GM18873 (cell line): Measurements from ENCODE around the gene SPOCD1.

ENCODE experiments used
- ATAC-seq: cut with Tn5 transposase; IDR thresholded peaks from one replicate; pipeline ENCODE4 v1.9.1; 2021; ENCODE audit warnings: mild to moderate bottlenecking, moderate library complexity, moderate number of reproducible peaks; ENCODE audit not compliant: unreplicated experiment, low FRiP score

Gene SPOCD1

DNA sequence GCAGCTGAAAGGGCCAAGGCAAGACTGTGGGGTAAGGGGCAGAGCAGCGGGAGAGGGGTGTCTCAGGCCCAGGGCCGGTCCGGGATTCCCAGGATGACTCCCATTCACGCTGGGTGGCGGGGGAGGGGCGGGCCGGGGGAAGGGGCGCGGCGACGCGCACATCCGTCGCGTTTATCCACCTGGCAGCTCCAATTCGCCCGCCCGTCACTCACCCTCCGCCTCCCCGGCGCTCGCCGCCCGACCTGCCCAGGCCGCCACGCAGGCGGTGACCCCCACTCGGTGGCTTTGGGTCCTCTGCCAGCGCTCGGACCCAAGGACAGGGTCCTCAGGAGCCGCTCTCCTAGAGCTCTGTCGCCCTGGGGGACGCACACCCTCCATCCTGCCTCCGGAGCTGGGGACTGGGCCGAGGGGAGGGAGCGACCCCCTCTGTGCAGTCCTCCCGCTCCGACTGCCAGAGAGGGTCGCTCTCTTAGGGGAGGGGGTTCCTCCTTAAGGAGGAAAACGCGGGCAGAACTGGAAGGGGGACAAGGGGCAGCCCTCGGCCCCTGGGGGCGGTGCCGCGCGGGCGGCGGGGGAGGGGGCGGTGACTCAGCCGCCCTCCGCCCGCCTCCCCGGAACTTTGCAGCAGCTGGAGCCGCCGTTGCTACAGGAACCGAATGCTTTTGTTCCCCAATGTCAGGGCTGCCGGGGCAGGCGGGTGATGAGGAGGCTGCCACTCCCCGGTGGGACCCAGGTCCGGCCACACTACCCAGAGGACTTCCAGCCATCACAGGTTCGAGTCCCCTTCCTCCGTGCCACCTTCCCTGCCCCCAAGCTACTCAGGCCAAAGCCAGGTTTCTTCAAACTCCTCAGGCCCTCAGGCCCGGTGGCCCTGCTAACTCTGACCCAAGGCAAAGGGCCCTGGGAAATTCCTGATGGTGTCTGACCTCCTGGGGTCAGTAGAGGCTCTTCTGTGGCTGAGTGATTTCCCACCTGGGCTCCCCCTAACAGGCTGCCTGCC lies 55.1 kb downstream of the SPOCD1 start:
- no peak for ATAC-seq

DNA sequence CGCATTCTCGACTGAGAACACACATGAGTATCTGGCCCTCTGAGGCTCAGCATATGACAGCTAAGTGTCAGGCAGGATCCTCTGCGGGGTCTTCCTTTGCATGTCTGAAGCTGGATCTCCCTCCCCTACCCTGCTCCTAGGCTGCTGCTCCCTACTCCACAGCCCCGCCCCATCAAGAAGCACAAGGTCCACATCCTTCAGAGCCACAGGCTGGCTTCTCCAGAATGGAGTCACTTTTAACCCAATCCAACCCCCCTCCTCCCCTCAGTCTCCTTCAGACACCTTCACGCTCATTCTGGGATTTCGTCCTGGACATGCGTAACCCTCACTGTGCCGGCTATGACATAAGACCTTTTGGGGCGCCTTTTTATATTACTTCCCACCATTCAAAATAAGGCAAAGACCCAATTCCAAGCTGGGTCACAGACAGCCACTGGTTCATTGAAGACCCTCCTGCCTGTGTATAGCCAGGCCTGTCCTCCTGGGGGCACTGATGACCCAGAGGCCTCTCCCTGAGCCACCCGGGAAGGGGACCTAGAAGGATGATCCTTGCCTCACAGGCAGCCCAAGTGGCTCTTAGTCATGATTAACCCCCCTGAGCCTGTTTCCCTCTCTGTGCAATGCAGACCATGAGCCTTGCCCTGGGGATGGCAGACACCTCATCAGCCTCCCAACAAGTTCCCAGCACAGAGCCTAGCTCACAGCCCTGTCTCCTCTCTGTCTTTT lies 56.4 kb downstream of the SPOCD1 start:
- no peak for ATAC-seq

DNA sequence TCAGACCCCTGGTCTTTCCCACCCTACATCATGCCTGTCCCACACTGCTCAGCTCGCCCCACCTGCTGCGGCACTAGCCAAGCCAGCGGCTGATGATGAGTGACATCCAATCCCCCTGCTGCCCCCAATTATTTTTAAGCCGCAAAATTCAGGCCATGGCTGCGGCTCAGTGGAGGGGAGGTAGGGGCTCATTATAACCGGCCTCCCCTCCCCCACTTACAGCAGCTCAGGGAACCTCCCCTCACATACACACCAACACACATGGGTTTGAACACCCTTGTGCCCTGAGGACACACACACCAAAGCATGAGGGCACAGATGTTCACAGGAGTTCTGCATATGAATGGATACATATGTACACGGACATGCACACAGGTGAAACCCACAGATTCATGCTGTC lies 57.0 kb downstream of the SPOCD1 start:
- no peak for ATAC-seq

DNA sequence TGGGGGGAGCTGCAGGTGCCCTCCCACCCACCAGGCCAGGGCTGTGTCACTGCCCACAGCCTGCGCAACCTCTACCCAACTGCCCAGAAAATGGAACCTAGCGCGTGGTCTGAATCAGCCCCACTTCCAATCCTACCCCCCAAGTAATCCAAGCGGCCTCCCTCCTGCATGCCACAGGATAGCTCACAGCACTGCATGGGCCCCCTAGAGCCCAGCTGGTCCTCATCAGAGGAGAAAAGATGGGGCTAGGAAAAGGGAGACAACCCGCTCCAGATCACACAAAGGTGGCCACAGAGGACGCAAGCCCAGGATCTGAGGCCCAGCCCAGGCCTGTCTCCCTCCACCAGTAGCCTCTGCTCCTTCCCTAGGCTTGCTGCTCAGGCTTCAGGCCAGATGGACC lies 57.8 kb downstream of the SPOCD1 start:
- no peak for ATAC-seq

DNA sequence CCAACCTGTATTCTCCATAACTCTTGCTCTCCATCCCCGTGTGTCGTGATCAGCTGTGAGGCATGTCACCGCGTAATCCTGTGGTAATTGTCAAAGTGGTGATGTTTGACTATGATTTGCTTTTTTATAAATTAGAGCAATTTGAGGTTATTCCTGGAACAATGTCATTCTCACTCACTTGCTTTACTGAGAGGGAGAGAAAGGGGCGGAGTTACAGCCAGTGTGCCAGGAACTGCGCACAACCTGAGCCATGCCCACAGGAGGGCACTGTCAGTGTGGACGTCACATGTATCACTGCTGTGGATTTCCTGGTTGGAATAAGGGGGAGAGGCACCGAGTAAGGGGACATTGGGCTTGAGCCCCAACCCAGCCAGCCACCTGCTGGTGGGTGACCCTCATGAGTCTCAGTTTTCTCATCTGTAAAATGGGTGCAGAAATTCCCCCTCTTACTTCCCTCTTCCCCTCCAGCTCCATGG lies 58.6 kb downstream of the SPOCD1 start:
- ATAC-seq = no peak

DNA sequence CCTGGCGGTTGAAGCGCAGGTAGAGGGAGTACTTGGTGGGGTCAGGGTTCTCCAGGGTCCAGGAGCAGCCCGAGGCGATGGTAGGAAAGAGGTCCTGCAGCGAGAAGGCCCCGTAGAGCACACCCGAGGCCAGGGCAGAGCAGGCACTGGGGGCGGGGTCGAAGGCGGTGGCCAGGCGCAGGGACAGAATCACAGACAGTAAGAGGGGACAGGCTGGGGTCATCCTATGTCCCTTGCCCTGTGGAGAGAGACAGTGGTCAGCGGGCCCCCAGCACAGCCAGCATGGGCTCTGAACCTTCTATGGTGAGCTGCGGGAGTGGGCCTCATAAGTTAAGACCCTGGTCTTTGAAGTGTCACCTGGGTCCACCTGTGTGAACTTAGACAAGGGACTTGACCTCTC lies 59.2 kb downstream of the SPOCD1 start:
- ATAC-seq = no peak

DNA sequence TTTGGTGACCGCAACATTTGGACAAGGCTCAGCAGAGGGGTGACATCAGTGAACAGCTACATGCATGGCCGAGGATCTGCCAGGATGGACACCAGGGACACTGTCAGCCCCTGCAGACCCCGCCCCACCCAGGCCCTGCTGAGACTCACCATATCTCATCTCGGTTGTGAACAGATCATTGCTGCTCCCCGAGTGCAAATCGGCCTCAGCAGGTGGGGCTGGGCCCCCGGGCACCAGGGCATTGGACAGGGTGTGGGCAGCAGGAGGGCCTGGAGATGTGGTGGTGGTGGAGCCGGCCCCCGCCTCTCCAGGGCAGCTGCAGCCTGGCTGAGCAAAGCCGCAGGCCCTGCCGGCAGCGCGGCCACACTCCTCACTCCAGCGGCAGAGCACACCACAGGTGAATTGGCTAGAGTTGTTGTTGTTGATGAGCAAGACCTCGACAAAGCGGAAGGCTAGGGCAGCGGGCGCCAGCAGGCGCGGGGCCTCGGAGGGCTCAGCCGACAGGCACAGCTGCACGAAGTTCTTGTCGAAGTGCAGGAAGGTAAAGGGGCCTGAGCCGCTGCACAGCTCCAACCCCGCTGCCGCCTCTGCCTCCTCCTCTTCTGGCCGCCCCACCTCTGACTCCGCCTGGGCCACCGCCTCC lies 59.9 kb downstream of the SPOCD1 start:
- ATAC-seq = no peak

DNA sequence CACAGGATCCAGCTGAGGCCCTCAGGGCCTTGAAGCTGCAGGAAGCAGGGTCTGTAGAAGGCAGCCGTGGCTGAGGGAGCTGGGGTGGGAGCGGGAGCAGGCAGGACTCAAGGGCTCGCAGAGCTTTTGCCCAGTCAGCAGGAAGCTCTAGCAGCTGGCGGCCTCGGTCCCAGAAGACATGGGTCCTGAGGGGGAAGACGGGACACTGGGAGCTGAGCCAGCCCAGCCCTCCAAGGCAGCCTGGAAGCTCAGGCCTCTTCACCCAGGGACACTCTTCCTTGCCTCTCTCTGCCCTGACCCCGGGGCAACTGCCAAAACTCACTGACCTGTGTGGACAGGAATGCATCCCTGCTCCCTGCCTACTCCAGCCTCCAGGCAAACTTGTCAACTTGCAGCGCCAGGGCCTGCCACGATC lies 60.6 kb downstream of the SPOCD1 start:
- no peak for ATAC-seq

DNA sequence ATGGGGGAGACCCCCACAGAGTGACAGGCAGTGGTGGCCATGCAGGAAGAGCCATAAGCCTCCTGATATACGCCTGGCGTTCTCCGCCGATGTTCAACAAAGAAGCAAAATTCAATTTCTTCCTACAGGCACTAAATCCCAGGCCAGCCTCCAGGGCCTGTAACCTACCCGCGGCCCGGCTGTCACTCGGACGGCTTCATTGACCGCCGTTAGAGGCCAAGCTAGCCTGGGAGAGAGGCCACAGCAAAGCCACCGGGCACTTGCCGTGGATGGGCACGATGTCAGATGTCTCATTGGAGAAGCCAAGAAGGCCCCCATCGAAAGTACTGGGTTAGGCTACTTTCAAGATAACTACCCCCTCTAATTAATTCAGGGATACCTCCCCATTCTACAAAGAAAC lies 61.4 kb downstream of the SPOCD1 start:
- no peak for ATAC-seq

DNA sequence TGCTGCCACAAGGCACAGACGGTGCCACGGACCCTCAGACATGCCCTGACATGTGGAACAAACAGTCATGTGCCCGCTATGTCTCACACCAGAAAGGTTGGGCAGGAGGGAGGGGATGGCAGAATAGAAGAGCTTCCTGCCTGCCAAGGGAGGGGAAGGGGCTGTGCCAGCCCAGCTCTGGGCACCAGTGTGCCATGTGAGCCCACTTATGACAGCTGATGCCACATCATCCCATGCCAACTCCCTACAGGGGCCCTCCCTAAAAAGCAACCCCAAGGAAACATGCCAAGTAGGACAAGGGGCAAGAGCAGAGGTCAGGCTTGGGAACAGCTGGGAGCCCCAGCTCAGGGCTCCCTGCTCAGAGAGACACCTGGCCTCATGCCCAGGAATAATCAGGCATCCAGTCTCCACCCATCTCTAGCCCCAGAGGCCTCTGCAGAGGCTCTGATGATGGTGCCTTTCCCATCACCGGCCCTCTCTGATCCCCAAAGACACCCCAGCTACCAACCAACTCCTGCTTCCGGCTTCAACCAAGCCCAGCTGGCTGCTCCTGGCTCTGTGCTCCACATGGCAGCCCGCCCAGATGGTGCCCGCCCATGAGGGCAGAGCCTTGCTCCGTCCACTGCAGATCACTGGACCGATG lies 62.0 kb downstream of the SPOCD1 start:
- ATAC-seq = no peak

DNA sequence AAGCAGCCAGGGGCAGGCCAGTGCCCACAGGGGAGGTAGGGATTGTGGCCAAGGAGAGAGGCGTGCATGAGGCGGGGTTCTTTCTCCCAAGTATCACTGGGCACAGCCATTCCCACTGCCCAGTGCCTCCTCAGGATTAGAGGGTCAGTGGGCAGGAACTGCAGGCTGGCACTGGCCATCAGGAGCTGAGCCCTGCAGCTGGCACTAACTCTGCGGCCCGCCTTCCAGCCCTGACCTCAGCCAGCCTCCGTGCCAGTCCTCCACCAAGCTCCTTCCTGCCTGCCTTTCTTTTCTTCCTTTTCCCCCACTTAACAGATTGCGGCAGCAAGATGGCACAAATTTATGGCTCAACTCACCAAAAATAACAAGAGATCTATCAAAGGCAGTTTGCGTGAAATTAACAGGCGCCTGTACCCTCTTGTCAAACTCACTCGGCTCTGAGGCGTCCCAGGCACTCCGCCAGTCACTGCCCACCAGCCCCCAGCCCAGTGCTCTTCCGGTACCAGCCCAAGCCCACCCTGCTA lies 62.8 kb downstream of the SPOCD1 start:
- ATAC-seq = no peak

DNA sequence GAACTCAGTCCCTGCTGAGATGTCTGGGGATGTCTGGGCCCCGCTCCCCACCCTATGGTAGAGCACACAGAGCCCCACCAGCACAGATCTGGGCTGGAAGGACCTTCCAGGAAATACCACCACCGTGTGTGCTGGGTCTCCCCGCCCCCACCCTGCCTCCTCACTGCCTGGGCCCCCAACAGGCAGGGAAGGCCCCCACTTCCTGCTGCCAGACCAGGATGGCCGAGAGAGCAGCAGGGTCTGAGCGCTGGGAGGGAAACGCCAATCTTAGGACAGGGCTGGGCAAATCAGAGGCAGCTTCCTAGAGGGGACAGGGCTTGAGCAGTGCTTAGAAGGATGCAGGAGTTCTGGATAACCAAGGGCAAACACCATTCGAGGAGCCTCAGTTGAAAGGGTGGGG lies 63.6 kb downstream of the SPOCD1 start:
- no peak for ATAC-seq

DNA sequence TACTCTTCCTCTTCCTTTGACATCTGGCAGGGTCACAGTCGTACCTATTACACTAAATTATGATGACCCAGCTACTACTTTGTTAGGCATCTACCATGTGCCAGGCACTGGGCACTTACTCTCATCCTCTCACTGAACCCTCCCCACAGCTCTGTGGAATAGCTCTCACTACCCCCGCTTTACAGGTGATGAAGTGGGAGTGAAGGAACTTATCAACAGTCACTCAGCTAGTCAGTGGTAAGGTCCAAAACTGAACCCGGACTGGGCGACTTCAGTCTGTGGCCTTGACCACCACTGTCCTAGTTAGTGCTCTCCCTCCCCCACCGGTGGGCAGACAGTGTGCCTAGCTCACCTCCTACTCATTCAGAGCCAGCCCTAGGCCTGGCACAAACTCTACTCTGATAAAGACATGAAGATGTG lies 64.0 kb downstream of the SPOCD1 start:
- ATAC-seq = no peak

DNA sequence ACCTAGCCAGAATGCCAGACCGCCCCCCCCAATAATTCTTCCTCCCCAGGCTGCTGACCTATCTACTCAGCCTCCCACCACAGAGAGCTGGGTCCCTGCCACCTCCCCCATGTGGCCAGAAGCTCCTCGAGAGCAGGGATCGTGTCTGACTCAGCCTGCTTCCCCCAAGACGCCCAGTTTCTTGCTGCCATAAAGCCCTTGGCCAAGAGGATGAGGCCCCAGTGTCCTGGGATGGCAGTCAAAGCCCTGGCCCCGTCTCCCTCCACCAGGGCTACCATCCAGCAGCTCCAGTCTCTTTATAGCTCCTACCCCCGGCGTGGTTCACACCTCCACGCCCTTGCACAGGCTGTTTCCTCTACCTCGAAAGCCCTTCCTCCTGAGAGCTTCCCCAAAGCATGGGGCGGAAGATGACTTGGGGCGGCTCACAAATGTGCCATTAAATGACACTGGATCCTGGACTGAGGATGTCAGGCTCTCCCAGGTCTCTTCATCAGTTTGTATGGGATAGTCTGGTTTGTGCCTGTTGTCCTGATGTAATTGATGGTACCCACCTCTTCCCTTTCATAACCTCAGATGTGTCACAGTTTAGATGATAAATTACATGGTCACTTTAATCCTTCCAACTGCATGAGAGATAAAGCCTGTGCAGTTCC lies 64.8 kb downstream of the SPOCD1 start:
- ATAC-seq = no peak

DNA sequence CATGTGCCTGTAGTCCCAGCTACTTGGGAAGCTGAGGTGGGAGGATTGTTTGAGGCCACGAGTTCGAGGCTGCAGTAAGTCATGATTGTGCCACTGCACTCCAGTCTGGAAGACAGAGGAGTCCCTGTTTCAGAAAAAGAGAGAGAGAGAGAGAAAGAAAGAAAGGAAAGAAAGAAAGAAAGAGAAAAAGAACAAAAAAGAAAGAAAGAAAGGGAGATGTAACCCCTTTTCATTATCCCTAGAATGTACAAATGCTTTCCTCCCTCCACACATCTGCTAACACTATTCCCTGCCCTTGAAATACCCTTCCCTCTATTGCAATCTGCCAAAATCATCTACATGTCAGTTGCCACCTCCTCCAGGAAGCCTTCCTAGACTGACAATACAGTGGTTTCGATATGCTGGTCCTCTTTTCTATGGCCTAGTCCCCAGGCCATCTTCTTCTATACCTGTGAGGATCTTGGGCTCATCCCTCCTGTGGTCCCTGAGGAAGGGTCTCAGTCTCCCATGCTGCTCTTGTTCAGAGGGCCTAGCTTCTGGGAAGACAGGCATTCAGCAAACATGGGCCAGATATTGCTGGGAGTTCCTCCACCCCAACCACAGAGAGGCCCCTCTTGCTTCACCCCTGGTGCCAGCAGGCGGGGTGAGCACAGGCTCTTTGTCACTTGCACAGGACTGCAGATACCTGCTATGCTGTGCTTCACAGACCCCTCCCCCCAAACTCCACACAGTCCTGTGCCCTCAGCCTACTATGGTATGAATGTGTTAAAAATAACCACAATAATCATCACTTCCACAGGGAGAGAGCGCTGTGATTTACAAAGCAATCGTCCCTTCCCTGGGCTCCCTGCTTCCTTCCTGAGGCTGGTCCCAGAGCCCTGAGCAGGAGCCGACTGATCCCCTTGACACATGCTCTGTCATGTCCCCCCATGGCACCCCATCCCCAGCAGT lies 65.8 kb downstream of the SPOCD1 start:
- ATAC-seq = no peak

DNA sequence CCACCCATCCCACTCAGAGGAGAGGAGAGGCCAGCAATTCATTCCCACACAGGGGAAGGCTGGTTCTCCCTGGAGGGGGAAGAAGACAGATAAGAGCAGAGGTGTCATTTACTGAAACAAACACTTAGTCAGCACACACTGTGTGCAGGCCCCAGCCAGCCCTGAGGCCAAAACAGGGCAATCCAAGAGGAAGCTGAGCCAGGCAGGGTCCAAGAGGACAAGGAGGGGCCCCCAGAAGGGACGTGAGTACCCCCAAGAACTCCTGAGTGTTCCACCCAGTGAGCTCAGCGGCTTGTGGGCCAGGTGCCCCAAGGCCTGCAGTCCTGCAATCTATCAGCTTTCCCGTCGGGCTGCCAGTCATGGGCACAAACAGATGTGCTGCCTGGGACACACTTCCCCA lies 67.5 kb downstream of the SPOCD1 start:
- no peak for ATAC-seq

DNA sequence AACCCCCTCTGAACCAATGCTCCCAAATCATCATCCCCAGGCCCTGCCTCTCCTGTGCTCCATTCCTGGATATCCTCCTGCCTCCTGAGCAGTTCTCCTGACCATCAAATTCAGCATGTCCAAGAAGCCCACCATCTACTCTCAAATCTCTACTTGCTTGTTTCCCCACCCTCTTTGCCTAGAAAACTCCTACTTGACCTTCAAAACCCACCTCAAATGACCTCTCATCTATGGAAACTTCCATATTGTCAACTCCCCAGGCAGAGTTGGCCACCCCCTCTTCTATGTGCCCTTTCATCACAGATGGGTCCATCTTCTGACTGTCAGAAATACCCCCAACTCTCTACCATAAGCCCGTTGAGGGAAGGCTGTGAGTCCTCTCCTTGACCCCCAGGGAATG lies 68.5 kb downstream of the SPOCD1 start:
- no peak for ATAC-seq

DNA sequence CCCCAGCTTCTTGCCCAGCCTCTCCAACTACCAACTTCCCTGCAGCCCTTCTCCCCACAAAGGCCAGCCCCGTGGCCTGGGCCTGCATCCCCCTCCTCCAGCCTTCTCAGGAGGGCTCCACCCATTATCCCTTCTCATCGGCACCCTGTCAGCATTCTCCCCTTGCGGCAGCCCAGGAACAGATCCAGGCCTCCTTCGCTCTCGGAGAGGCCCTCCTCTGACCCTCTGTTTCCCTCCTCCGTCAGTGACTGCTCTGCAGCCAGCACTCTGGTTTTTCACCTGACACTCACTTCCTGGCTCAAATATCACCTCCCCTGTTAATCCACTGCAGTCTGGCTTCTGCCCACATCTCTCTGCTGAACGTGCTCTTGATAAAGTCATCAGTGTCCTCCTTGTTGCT lies 69.1 kb downstream of the SPOCD1 start:
- no peak for ATAC-seq
